Upper lobe of right lung (tissue), 1 donor: ENCODE results near the gene SH3BP2. TPM values are rescaled to one million over a fixed set of nuclear protein-coding genes. Genes with fewer than 3 reads are reported as not detected.

ENCODE experiments used
- ATAC-seq: fragments of 200-7000 bp; cut with Tn5 transposase; one replicate; pipeline ENCODE4 v1.9.1; 2020; ENCODE audit warnings: mild to moderate bottlenecking, moderate library complexity
- DNase-seq: peaks from one replicate; pipeline ENCODE4 v3.0.0-alpha.2; 2020
- H3K27ac ChIP-seq: fragments of 200-600 bp; one replicate; pipeline ENCODE4 v1.8.0; 2022
- H3K27me3 ChIP-seq: fragments of 200-600 bp; one replicate; pipeline ENCODE4 v1.8.0; 2022; ENCODE audit warnings: mild to moderate bottlenecking
- H3K36me3 ChIP-seq: fragments of 200-600 bp; one replicate; pipeline ENCODE4 v1.8.0; 2022
- H3K4me1 ChIP-seq: fragments of 200-600 bp; one replicate; pipeline ENCODE4 v1.8.0; 2022
- H3K4me3 ChIP-seq: fragments of 200-600 bp; one replicate; pipeline ENCODE4 v1.8.0; 2022; ENCODE audit warnings: mild to moderate bottlenecking
- H3K9me3 ChIP-seq: fragments of 200-600 bp; one replicate; pipeline ENCODE4 v1.8.0; 2022
- CTCF ChIP-seq: fragments of 200-600 bp; IDR thresholded peaks from one replicate; pipeline ENCODE4 v1.8.0; 2022; ENCODE audit warnings: antibody characterized with exemption
- intact Hi-C: fragments of 100-400 bp; cut with DNase I; formaldehyde crosslinking; loops from one replicate; pipeline ENCODE4 v1.11.0; 2022
- total RNA-seq: library from RNA; stranded (reverse); fragmentation: NEBNext Ultra II Directional; extraction: Animal tissue kit (Norgen Biotek cat#: 25700); gene quantifications from one replicate; pipeline ENCODE4 v1.2.1, GENCODE V29; 2021
- donor health status: DM: no; HTN: yes; CAD: no; lungs with severe emphysema.

The SH3BP2 gene
- total RNA-seq, 1 donor from 2014 or later = 99.0 TPM

GRCh38 chr4:2790583-2791517, 2.0 kb upstream of the SH3BP2 start:
- DNase-seq = peak; percentile 66
- peaks cover 52% of the 10 kb centered on the region for H3K4me1 ChIP-seq
- no peak overlapping the region for H3K4me3 ChIP-seq
- H3K27ac ChIP-seq = peak overlapping the region; percentile 13
- H3K9me3 ChIP-seq = no peaks in the 10 kb centered on the region
- no peaks in the 10 kb centered on the region for H3K36me3 ChIP-seq
- intact Hi-C loops = no loop called here
- no peak for TF ChIP-seq CTCF
- ATAC-seq = no peak
- no peaks in the 10 kb centered on the region for H3K27me3 ChIP-seq

- Histone ChIP-seq H3K4me3 (no peak overlapping the region), H3K27me3 (no peaks in the 10 kb centered on the region), H3K36me3 (no peaks in the 10 kb centered on the region), H3K27ac (peak overlapping the region; percentile 13), H3K9me3 (no peaks in the 10 kb centered on the region), H3K4me1 (peaks cover 57% of the 10 kb centered on the region)
- intact Hi-C loops = no loop called here
- no peak for TF ChIP-seq CTCF
- no peak for ATAC-seq
- no peak for DNase-seq
Measured at GRCh38 chr4:2791518-2792395, 1.1 kb upstream of the SH3BP2 start.

GRCh38 chr4:2792396-2792710, 532 bp upstream of the SH3BP2 start:
- Histone ChIP-seq H3K27me3 (no peaks in the 10 kb centered on the region), H3K27ac (peak overlapping the region; percentile 13), H3K4me1 (peaks cover 59% of the 10 kb centered on the region), H3K36me3 (no peaks in the 10 kb centered on the region), H3K4me3 (no peak overlapping the region), H3K9me3 (no peaks in the 10 kb centered on the region)
- no peak for DNase-seq
- no peak for TF ChIP-seq CTCF
- intact Hi-C loops = no loop called here
- ATAC-seq = no peak

DNA sequence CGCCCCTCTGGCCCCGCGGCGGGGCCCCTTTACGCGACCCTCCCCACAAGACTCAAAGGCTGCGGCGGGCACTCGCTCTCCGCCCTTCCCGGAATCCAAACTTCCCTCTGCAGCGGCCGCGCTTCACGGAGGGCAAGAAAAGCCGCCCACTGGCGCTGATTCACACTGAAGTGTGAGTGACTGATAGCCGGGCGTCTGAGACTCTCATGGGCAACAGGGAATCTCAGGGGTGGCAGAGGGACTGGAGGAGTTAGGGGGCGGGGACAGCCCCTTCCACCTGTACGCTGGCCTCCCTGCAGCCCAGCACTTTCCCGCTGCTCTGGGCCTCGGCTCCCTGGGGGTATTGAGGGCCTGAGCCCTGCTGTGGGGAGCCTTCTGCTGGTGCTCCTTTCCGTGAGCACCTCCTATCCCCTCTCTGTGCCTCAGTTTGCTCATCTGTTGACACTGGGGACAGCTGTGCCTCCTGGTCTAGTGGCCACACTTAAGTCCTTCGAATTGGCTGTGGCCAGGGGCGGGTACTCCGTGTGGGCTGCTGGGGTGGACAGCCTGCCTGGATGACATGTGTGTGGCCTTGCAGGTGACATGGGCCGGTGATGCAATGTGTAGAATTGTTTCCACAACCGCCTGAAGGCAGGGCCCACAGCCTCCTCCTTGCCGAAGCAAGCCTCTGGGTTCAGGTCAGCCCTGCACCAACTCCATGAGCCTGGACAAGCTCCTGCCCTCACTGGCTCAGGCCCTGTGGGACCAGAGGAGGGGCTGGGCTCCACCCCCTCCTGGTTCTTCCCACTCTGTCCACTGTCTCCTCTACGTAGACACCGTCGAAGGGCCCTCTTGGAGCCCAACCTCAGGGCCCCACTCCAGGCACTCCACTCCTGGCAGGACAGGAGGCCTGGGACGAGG, 951 bp downstream of the SH3BP2 start:
- H3K9me3 ChIP-seq = no peaks in the 10 kb centered on the region
- DNase-seq (peak; percentile 84), ATAC-seq (peak; percentile 34)
- peak overlapping the region; percentile 75 for H3K4me3 ChIP-seq
- H3K27ac ChIP-seq = peak overlapping the region; percentile 87
- peaks cover 65% of the 10 kb centered on the region for H3K4me1 ChIP-seq
- intact Hi-C loops = no loop called here
- TF ChIP-seq CTCF = no peak
- no peaks in the 10 kb centered on the region for H3K36me3 ChIP-seq
- H3K27me3 ChIP-seq = no peaks in the 10 kb centered on the region
